ENCODE measurements around the gene ANAPC2.

The ANAPC2 gene

DNA sequence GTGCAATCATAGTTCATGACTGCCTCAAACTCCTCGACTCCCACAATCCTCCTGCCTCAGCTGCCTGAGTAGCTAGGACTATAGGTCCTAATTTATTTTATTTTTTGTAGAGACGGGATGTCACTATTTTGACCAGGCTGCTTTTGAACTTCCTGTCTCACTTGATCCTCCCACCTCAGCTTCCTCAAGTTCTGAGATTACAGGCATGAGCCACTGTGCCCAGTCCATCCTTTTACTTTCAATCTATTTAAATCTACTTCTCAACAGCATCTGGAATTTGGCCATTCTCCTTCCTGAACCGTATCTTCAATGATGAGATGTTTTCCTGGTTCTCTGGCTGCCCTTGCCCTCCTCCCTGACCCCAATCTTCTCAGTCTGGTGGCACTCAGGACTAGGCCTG lies 61.6 kb downstream of the ANAPC2 start:
- no peak for DNase-seq (ENCODE audit: low read depth)

All from fibroblast of the conjunctiva (primary cell).